B cell (primary cell): Measurements from ENCODE around the gene CCDC88C.

Experiments
- CTCF ChIP-seq: fragments of 200-600 bp; IDR thresholded peaks from one replicate; pipeline ENCODE4 v1.8.0; 2022; ENCODE audit warnings: antibody characterized with exemption, mild to moderate bottlenecking
- EZH2 ChIP-seq: IDR thresholded peaks from 2 replicates; pipeline ENCODE4 v1.6.1; 2012; ENCODE audit warnings: borderline replicate concordance, low read depth, mild to moderate bottlenecking, moderate library complexity, low read length; ENCODE audit not compliant: insufficient read depth, poor library complexity, severe bottlenecking

GRCh38 chr14:91395466-91395865 is 22.2 kb downstream of the CCDC88C start:
- TF ChIP-seq CTCF (no peak), EZH2 (no peak)
